Measurements from ENCODE around the gene PLAAT2.
"Not testable (repeated sequence)": the region's sequence is repeated elsewhere in the genome, so short reads cannot be mapped to it uniquely, and the experiment has no call there.

Gene PLAAT2

GRCh38 chr11:63574856-63575602 is 11.8 kb upstream of the PLAAT2 start:
- no peak for DNase-seq

- no peak for DNase-seq
Observed at GRCh38 chr11:63573881-63574855, 11.0 kb upstream of the PLAAT2 start.

- no peak for DNase-seq
Observed at GRCh38 chr11:63572026-63572688, 9.0 kb upstream of the PLAAT2 start.

- DNase-seq: no peak
Observed at GRCh38 chr11:63569570-63569969, 6.4 kb upstream of the PLAAT2 start.

- peak; percentile 55 for DNase-seq
Observed at GRCh38 chr11:63567044-63567840, 4.1 kb upstream of the PLAAT2 start.

GRCh38 chr11:63564784-63565350 is 1.7 kb upstream of the PLAAT2 start:
- DNase-seq: no peak

GRCh38 chr11:63564056-63564774 is 1.0 kb upstream of the PLAAT2 start:
- DNase-seq: no peak

- DNase-seq: peak; percentile 25
Observed at GRCh38 chr11:63560506-63561180, 2.5 kb downstream of the PLAAT2 start.

- DNase-seq: no peak
Observed at GRCh38 chr11:63558459-63559157, 4.6 kb downstream of the PLAAT2 start.

GRCh38 chr11:63557570-63557969 is 5.6 kb downstream of the PLAAT2 start:
- DNase-seq: no peak

- no peak for DNase-seq
Observed at GRCh38 chr11:63556404-63557013, 6.7 kb downstream of the PLAAT2 start.

GRCh38 chr11:63554877-63555223 is 8.3 kb downstream of the PLAAT2 start:
- DNase-seq: no peak

- DNase-seq: peak; percentile 49
Observed at GRCh38 chr11:63553759-63554158, 9.4 kb downstream of the PLAAT2 start.

- no peak for DNase-seq
Observed at GRCh38 chr11:63552921-63553320, 10.3 kb downstream of the PLAAT2 start.

GRCh38 chr11:63551889-63552266 is 11.3 kb downstream of the PLAAT2 start:
- no peak for DNase-seq

- DNase-seq: no peak
Observed at GRCh38 chr11:63551091-63551888, 11.9 kb downstream of the PLAAT2 start.

- DNase-seq: not testable (repeated sequence)
Observed at GRCh38 chr11:63550156-63550700, 13.0 kb downstream of the PLAAT2 start.

- no peak for DNase-seq
Observed at GRCh38 chr11:63549411-63549810, 13.8 kb downstream of the PLAAT2 start.

GRCh38 chr11:63548178-63548577 is 15.0 kb downstream of the PLAAT2 start:
- no peak for DNase-seq

Data from activated CD4-positive, alpha-beta T cell treated with anti-CD3 and anti-CD28 coated beads, Interleukin-2, amount 50 U/mL, for 1 hour (primary cell).